H9 (cell line): ENCODE measurements around the gene DCAF4L1. TPM values are rescaled to one million over a fixed set of nuclear protein-coding genes. Genes with fewer than 3 reads are reported as not detected.

Experiments used
- DNase-seq: peaks from one replicate; pipeline ENCODE4 v3.0.0-alpha.2; 2017
- H2AFZ ChIP-seq: one replicate; pipeline ENCODE4 v1.6.1; 2013; ENCODE audit warnings: mild to moderate bottlenecking, low read length, control low read depth, moderate library complexity
- H2AK5ac ChIP-seq: 2 replicates; pipeline ENCODE4 v1.6.1; 2013; ENCODE audit warnings: low read length, control low read depth, mixed read lengths; ENCODE audit not compliant: insufficient read length
- H2BK120ac ChIP-seq: one replicate; pipeline ENCODE4 v1.6.1; 2013; ENCODE audit warnings: low read depth, mild to moderate bottlenecking, low read length, control low read depth, inconsistent platforms; ENCODE audit not compliant: poor library complexity, severe bottlenecking
- H2BK12ac ChIP-seq: 2 replicates; pipeline ENCODE4 v1.6.1; 2013; ENCODE audit warnings: low read length, control low read depth, mixed read lengths, low read depth; ENCODE audit not compliant: insufficient read length
- H2BK15ac ChIP-seq: 2 replicates; pipeline ENCODE4 v1.6.1; 2013; ENCODE audit warnings: low read depth, low read length, control low read depth
- H2BK20ac ChIP-seq: one replicate; pipeline ENCODE4 v1.6.1; 2013; ENCODE audit warnings: low read depth, mild to moderate bottlenecking, low read length, control low read depth, inconsistent platforms; ENCODE audit not compliant: poor library complexity, severe bottlenecking
- H2BK5ac ChIP-seq: 2 replicates; pipeline ENCODE4 v1.6.1; 2013; ENCODE audit warnings: low read length, control low read depth, mixed read lengths; ENCODE audit not compliant: insufficient read length
- H3K14ac ChIP-seq: 2 replicates; pipeline ENCODE4 v1.6.1; 2013; ENCODE audit warnings: low read length, control low read depth; ENCODE audit not compliant: insufficient read depth
- H3K18ac ChIP-seq: 2 replicates; pipeline ENCODE4 v1.6.1; 2013; ENCODE audit warnings: low read depth, mild to moderate bottlenecking, mixed read lengths, low read length, control low read depth; ENCODE audit not compliant: insufficient read length
- H3K23ac ChIP-seq: 2 replicates; pipeline ENCODE4 v1.6.1; 2013; ENCODE audit warnings: low read length, control low read depth, mixed read lengths, low read depth; ENCODE audit not compliant: insufficient read length
- H3K23me2 ChIP-seq: 2 replicates; pipeline ENCODE4 v1.6.1; 2013; ENCODE audit warnings: low read depth, mild to moderate bottlenecking, mixed read lengths, low read length, control low read depth; ENCODE audit not compliant: insufficient read length, poor library complexity, severe bottlenecking
- H3K27ac ChIP-seq: 2 replicates; pipeline ENCODE4 v1.5.1; 2013; ENCODE audit warnings: low read length, control low read depth, mixed read lengths, low read depth; ENCODE audit not compliant: insufficient read length
- H3K27me3 ChIP-seq: 2 replicates; pipeline ENCODE4 v1.6.1; 2013; ENCODE audit warnings: low read length, control low read depth, inconsistent platforms; ENCODE audit not compliant: insufficient read depth
- H3K4ac ChIP-seq: 2 replicates; pipeline ENCODE4 v1.6.1; 2013; ENCODE audit warnings: low read depth, mild to moderate bottlenecking, control low read depth, inconsistent platforms, low read length, moderate library complexity
- H3K4me1 ChIP-seq: 2 replicates; pipeline ENCODE4 v1.6.1; 2013; ENCODE audit warnings: low read length, control low read depth, inconsistent platforms; ENCODE audit not compliant: insufficient read depth
- H3K4me2 ChIP-seq: 2 replicates; pipeline ENCODE4 v1.6.1; 2013; ENCODE audit warnings: low read length, control low read depth, mixed read lengths; ENCODE audit not compliant: insufficient read length, insufficient read depth
- H3K56ac ChIP-seq: 2 replicates; pipeline ENCODE4 v1.6.1; 2013; ENCODE audit warnings: low read depth, mild to moderate bottlenecking, mixed read lengths, low read length, control low read depth; ENCODE audit not compliant: insufficient read length
- H3K79me1 ChIP-seq: 2 replicates; pipeline ENCODE4 v1.6.1; 2013; ENCODE audit warnings: low read depth, mild to moderate bottlenecking, moderate library complexity, low read length, control low read depth, inconsistent platforms; ENCODE audit not compliant: insufficient read depth, poor library complexity, severe bottlenecking
- H3K79me2 ChIP-seq: 2 replicates; pipeline ENCODE4 v1.6.1; 2013; ENCODE audit warnings: low read length, control low read depth, inconsistent platforms; ENCODE audit not compliant: insufficient read depth
- H3K9ac ChIP-seq: 2 replicates; pipeline ENCODE4 v1.6.1; 2013; ENCODE audit warnings: low read length, control low read depth, mixed read lengths; ENCODE audit not compliant: insufficient read length; ENCODE audit errors: extremely low read depth
- H3K9me3 ChIP-seq: one replicate; pipeline ENCODE4 v1.6.1; 2013; ENCODE audit warnings: low read depth, low read length, inconsistent platforms; ENCODE audit not compliant: control insufficient read depth
- H3T11ph ChIP-seq: one replicate; pipeline ENCODE4 v1.6.1; 2013; ENCODE audit warnings: mild to moderate bottlenecking, low read length, control low read depth, inconsistent platforms
- H4K20me1 ChIP-seq: one replicate; pipeline ENCODE4 v1.6.1; 2013; ENCODE audit not compliant: control insufficient read depth, insufficient read length, insufficient read depth
- H4K5ac ChIP-seq: 2 replicates; pipeline ENCODE4 v1.6.1; 2013; ENCODE audit warnings: low read depth, mild to moderate bottlenecking, mixed read lengths, low read length, control low read depth; ENCODE audit not compliant: insufficient read length
- H4K8ac ChIP-seq: replicated peaks from 2 replicates; pipeline ENCODE4 v1.6.1; 2013; ENCODE audit warnings: low read length, control low read depth, mixed read lengths, low read depth; ENCODE audit not compliant: insufficient read length
- H4K91ac ChIP-seq: 2 replicates; pipeline ENCODE4 v1.6.1; 2013; ENCODE audit warnings: low read depth, mild to moderate bottlenecking, moderate library complexity, mixed read lengths, low read length, control low read depth; ENCODE audit not compliant: insufficient read length
- H3K27ac Mint-ChIP-seq, 3 experiments: 2 replicates in 2 of 3; 3 replicates in 1 of 3; pipeline ENCODE4 v1.8.0; 2020 to 2021; ENCODE audit warnings: mixed read lengths in 3 of 3, mild to moderate bottlenecking in 1 of 3, moderate library complexity in 1 of 3
- H3K27me3 Mint-ChIP-seq: 2 replicates; pipeline ENCODE4 v1.8.0; 2021; ENCODE audit warnings: low read depth, mild to moderate bottlenecking, moderate library complexity, mixed read lengths
- H3K36me3 Mint-ChIP-seq, 3 experiments: 2 replicates in 2 of 3; 3 replicates in 1 of 3; pipeline ENCODE4 v1.8.0; 2020 to 2021; ENCODE audit warnings: low read depth in 3 of 3, mixed read lengths in 3 of 3; ENCODE audit not compliant: insufficient read depth in 1 of 3
- H3K4me1 Mint-ChIP-seq, 2 experiments: 2 replicates each; pipeline ENCODE4 v1.8.0; 2020; ENCODE audit warnings: mixed read lengths in 2 of 2
- H3K4me3 Mint-ChIP-seq, 2 experiments: 2 replicates in 1 of 2; 3 replicates in 1 of 2; pipeline ENCODE4 v1.8.0; 2020 to 2021; ENCODE audit warnings: mild to moderate bottlenecking in 2 of 2, mixed read lengths in 2 of 2, moderate library complexity in 1 of 2
- H3K9me3 Mint-ChIP-seq, 2 experiments: 2 replicates in 1 of 2; 3 replicates in 1 of 2; pipeline ENCODE4 v1.8.0; 2020; ENCODE audit warnings: mild to moderate bottlenecking in 2 of 2, mixed read lengths in 2 of 2, moderate library complexity in 1 of 2
- WGBS: extraction: QIAGEN DNeasy Blood & Tissue Kit; methylation state at CpG from one replicate; pipeline ENCODE4 v1.1.7; 2013; ENCODE audit warnings: missing lambda C conversion rate, low lambda C conversion rate, mixed read lengths; ENCODE audit not compliant: insufficient read length; ENCODE audit errors: extremely low coverage; 5-methylcytosine and 5-hydroxymethylcytosine counted together
- total RNA-seq: library from RNA; stranded (reverse); gene quantifications from 2 replicates; pipeline ENCODE4 v1.2.1, GENCODE V29; 2021
- TF ChIP-seq, protein P1 (sequence below): fragments of 200-600 bp; sonication (generic); conservative IDR thresholded peaks from 3 replicates; pipeline ENCODE4 v1.8.0; 2021; ENCODE audit warnings: antibody characterized with exemption, mild to moderate bottlenecking

DCAF4L1 gene
- total RNA-seq, 1 experiment from 2014 or later: 0.07 TPM

DNA sequence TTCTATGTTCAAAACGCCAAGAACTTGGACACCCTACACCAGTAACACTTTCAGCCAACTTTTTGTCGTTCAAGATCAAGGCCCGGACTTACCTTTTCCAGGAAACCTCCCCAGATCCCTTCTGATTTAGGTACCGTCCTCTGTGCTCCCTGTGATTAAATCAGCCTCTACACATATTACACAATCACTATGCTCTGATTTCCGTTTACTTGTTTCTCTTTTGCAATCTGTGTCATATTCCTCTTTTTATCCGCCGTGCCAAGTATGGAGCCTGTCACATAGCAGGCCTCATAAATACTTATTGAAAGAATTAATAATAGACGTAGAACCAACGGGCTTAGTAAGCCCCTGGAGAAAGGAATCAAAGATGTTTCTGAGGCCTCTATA is 47.0 kb upstream of the DCAF4L1 start:
- H2BK120ac ChIP-seq: no peak overlapping the region
- H3K23me2 ChIP-seq: peaks cover 5% of the 10 kb centered on the region
- H3K4ac ChIP-seq: no peak overlapping the region
- no peaks in the 10 kb centered on the region for H3K27me3 ChIP-seq
- H2BK15ac ChIP-seq: no peak overlapping the region
- H4K8ac ChIP-seq: no peak overlapping the region
- H3K23ac ChIP-seq: no peak overlapping the region
- no peak overlapping the region for H2BK12ac ChIP-seq
- no peak for DNase-seq
- no peak overlapping the region for H2AK5ac ChIP-seq
- TF ChIP-seq, protein P1, sequence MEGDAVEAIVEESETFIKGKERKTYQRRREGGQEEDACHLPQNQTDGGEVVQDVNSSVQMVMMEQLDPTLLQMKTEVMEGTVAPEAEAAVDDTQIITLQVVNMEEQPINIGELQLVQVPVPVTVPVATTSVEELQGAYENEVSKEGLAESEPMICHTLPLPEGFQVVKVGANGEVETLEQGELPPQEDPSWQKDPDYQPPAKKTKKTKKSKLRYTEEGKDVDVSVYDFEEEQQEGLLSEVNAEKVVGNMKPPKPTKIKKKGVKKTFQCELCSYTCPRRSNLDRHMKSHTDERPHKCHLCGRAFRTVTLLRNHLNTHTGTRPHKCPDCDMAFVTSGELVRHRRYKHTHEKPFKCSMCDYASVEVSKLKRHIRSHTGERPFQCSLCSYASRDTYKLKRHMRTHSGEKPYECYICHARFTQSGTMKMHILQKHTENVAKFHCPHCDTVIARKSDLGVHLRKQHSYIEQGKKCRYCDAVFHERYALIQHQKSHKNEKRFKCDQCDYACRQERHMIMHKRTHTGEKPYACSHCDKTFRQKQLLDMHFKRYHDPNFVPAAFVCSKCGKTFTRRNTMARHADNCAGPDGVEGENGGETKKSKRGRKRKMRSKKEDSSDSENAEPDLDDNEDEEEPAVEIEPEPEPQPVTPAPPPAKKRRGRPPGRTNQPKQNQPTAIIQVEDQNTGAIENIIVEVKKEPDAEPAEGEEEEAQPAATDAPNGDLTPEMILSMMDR: no peak
- no peak overlapping the region for H2AFZ ChIP-seq
- no peaks in the 10 kb centered on the region for H4K20me1 ChIP-seq
- no peak overlapping the region for H3K14ac ChIP-seq
- no peak overlapping the region for H3K18ac ChIP-seq
- H4K91ac ChIP-seq: no peak overlapping the region
- H3K27me3 Mint-ChIP-seq: peaks cover 15% of the 10 kb centered on the region
- no peak overlapping the region for H3K27ac Mint-ChIP-seq
- no peak overlapping the region for H2BK5ac ChIP-seq
- H3K56ac ChIP-seq: no peak overlapping the region
- H3K9me3 Mint-ChIP-seq: no peaks in the 10 kb centered on the region
- H3K36me3 Mint-ChIP-seq: peaks cover 6 to 29% (median 15%) of the 10 kb centered on the region in 3 experiments
- no peak overlapping the region for H3K9ac ChIP-seq
- no peak overlapping the region for H4K5ac ChIP-seq
- H3K4me1 ChIP-seq: no peaks in the 10 kb centered on the region; the same call in 1 of the 2 replicates
- H2BK20ac ChIP-seq: no peak overlapping the region
- WGBS: no CpG with 5 or more reads among the region's 9 CpGs
- H3T11ph ChIP-seq: no peak overlapping the region
- no peaks in the 10 kb centered on the region for H3K79me1 ChIP-seq
- peaks cover 9% of the 10 kb centered on the region; the same call in 1 of the 2 replicates for H3K79me2 ChIP-seq
- no peak overlapping the region for H3K4me2 ChIP-seq
- no peaks in the 10 kb centered on the region for H3K9me3 ChIP-seq
- H3K4me1 Mint-ChIP-seq: peaks cover 28 to 30% of the 10 kb centered on the region in 2 experiments
- no peak overlapping the region for H3K27ac ChIP-seq
- H3K4me3 Mint-ChIP-seq: peak overlapping the region; percentile 97 to 100
